ENCODE results near the gene ARFGAP3. TPM values are rescaled to one million over a fixed set of nuclear protein-coding genes. Genes with fewer than 3 reads are reported as not detected.

The ARFGAP3 gene
- total RNA-seq, 1 experiment from 2014 or later: 16.9 TPM

DNA sequence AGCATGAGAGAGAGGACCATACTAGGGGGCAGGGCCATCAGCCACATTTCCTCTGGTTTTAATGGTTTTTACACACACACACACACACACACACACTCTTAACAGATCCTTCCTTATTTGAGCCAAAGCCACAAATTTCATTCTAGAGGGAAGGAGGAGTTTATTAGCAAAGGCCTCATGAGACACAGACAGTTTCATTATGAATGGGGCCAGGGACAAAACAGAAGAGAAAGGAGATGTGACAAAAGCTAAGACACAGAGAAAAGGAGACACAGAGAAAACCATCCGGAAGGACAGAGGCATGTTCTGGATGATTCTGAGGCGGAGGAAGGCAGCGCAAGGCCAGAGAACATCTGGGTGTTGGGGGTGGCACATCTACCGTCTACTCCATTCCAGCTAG is 32.2 kb upstream of the ARFGAP3 start:
- no peak for ATAC-seq
- Mint-ChIP-seq H3K36me3 (peaks cover 32% of the 10 kb centered on the region), H3K27ac (no peak overlapping the region; the same call in 1 of the 2 replicates), H3K27me3 (ENCODE audit: low read depth) (no peaks in the 10 kb centered on the region), H3K9me3 (no peaks in the 10 kb centered on the region), H3K4me3 (no peak overlapping the region), H3K4me1 (no peaks in the 10 kb centered on the region)
- TF ChIP-seq TEAD4 (CRISPR knock-in tag; IDR thresholded peaks at IDR 0.05) (no peak), NFATC4 (CRISPR knock-in tag; IDR thresholded peaks at IDR 0.05) (no peak), JUN (CRISPR knock-in tag; IDR thresholded peaks at IDR 0.05) (no peak), ATF1 (CRISPR knock-in tag; IDR thresholded peaks at IDR 0.05) (no peak), SMAD3 (CRISPR knock-in tag; IDR thresholded peaks at IDR 0.05; ENCODE audit: borderline replicate concordance) (no peak), ZNF263 (CRISPR knock-in tag; IDR thresholded peaks at IDR 0.05; ENCODE audit: low read depth) (no peak), ZNF317 (CRISPR knock-in tag; IDR thresholded peaks at IDR 0.05; ENCODE audit: borderline replicate concordance, low read depth) (no peak), TP53 (CRISPR knock-in tag; IDR thresholded peaks at IDR 0.05) (no peak), HMGA2 (CRISPR knock-in tag; IDR thresholded peaks at IDR 0.05) (no peak), ZNF121 (CRISPR knock-in tag; IDR thresholded peaks at IDR 0.05) (no peak), IRF2 (CRISPR knock-in tag; IDR thresholded peaks at IDR 0.05; ENCODE audit: borderline replicate concordance, low read depth) (no peak), MYBL2 (CRISPR knock-in tag; IDR thresholded peaks at IDR 0.05) (no peak), NR1H2 (CRISPR knock-in tag; IDR thresholded peaks at IDR 0.05) (no peak), ZBTB21 (CRISPR knock-in tag; IDR thresholded peaks at IDR 0.05; ENCODE audit: borderline replicate concordance) (no peak)
- TF ChIP-seq, protein P1, sequence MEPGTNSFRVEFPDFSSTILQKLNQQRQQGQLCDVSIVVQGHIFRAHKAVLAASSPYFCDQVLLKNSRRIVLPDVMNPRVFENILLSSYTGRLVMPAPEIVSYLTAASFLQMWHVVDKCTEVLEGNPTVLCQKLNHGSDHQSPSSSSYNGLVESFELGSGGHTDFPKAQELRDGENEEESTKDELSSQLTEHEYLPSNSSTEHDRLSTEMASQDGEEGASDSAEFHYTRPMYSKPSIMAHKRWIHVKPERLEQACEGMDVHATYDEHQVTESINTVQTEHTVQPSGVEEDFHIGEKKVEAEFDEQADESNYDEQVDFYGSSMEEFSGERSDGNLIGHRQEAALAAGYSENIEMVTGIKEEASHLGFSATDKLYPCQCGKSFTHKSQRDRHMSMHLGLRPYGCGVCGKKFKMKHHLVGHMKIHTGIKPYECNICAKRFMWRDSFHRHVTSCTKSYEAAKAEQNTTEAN (CRISPR knock-in tag; IDR thresholded peaks at IDR 0.05): no peak
- TF ChIP-seq, protein P2, sequence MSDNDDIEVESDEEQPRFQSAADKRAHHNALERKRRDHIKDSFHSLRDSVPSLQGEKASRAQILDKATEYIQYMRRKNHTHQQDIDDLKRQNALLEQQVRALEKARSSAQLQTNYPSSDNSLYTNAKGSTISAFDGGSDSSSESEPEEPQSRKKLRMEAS (CRISPR knock-in tag; IDR thresholded peaks at IDR 0.05): no peak
- TF ChIP-seq, protein P3, sequence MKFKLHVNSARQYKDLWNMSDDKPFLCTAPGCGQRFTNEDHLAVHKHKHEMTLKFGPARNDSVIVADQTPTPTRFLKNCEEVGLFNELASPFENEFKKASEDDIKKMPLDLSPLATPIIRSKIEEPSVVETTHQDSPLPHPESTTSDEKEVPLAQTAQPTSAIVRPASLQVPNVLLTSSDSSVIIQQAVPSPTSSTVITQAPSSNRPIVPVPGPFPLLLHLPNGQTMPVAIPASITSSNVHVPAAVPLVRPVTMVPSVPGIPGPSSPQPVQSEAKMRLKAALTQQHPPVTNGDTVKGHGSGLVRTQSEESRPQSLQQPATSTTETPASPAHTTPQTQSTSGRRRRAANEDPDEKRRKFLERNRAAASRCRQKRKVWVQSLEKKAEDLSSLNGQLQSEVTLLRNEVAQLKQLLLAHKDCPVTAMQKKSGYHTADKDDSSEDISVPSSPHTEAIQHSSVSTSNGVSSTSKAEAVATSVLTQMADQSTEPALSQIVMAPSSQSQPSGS (CRISPR knock-in tag; IDR thresholded peaks at IDR 0.05; ENCODE audit: borderline replicate concordance, low read depth): no peak
- TF ChIP-seq, protein P4, sequence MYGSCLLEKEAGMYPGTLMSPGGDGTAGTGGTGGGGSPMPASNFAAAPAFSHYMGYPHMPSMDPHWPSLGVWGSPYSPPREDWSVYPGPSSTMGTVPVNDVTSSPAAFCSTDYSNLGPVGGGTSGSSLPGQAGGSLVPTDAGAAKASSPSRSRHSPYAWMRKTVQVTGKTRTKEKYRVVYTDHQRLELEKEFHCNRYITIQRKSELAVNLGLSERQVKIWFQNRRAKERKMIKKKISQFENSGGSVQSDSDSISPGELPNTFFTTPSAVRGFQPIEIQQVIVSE (CRISPR knock-in tag; IDR thresholded peaks at IDR 0.05; ENCODE audit: borderline replicate concordance): no peak
- TF ChIP-seq, protein P5, sequence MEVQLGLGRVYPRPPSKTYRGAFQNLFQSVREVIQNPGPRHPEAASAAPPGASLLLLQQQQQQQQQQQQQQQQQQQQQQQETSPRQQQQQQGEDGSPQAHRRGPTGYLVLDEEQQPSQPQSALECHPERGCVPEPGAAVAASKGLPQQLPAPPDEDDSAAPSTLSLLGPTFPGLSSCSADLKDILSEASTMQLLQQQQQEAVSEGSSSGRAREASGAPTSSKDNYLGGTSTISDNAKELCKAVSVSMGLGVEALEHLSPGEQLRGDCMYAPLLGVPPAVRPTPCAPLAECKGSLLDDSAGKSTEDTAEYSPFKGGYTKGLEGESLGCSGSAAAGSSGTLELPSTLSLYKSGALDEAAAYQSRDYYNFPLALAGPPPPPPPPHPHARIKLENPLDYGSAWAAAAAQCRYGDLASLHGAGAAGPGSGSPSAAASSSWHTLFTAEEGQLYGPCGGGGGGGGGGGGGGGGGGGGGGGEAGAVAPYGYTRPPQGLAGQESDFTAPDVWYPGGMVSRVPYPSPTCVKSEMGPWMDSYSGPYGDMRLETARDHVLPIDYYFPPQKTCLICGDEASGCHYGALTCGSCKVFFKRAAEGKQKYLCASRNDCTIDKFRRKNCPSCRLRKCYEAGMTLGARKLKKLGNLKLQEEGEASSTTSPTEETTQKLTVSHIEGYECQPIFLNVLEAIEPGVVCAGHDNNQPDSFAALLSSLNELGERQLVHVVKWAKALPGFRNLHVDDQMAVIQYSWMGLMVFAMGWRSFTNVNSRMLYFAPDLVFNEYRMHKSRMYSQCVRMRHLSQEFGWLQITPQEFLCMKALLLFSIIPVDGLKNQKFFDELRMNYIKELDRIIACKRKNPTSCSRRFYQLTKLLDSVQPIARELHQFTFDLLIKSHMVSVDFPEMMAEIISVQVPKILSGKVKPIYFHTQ (CRISPR knock-in tag; IDR thresholded peaks at IDR 0.05): no peak
- TF ChIP-seq, protein P6, sequence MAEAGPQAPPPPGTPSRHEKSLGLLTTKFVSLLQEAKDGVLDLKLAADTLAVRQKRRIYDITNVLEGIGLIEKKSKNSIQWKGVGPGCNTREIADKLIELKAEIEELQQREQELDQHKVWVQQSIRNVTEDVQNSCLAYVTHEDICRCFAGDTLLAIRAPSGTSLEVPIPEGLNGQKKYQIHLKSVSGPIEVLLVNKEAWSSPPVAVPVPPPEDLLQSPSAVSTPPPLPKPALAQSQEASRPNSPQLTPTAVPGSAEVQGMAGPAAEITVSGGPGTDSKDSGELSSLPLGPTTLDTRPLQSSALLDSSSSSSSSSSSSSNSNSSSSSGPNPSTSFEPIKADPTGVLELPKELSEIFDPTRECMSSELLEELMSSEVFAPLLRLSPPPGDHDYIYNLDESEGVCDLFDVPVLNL (CRISPR knock-in tag; IDR thresholded peaks at IDR 0.05; ENCODE audit: borderline replicate concordance, low read depth): no peak
- ChIA-PET CTCF (no interaction called here), POLR2A (no interaction called here)
- DNase-seq (ENCODE audit: low spot score): no peak

Data from WTC11 (cell line).